Esophagus squamous epithelium (tissue), 4 donors: ENCODE measurements around the gene AARSD1.

ENCODE experiments used
- CTCF ChIP-seq, 6 experiments: fragments of 450-650 bp in 4 of 6; fragments of 200-600 bp in 2 of 6; sonication (generic) in 2 of 6; IDR thresholded peaks; one replicate each; pipeline ENCODE4 v1.5.1; 2016 to 2019; ENCODE audit warnings: antibody characterized with exemption in 6 of 6, mild to moderate bottlenecking in 4 of 6, moderate library complexity in 4 of 6
- POLR2A ChIP-seq, 4 donors: fragments of 450-650 bp; IDR thresholded peaks; one replicate each; pipeline ENCODE4 v1.6.1; 2017; ENCODE audit warnings: antibody characterized with exemption in 4 of 4, mild to moderate bottlenecking in 4 of 4, moderate library complexity in 3 of 4

- TF ChIP-seq CTCF (IDR thresholded peaks at IDR 0.05) (no peak), POLR2A (IDR thresholded peaks at IDR 0.05) (no peak)
Measured at GRCh38 chr17:42953669-42954068, 10.6 kb downstream of the AARSD1 start.
